K562 (cell line): ENCODE measurements around the gene SLC44A2. TPM values are rescaled to one million over a fixed set of nuclear protein-coding genes. Genes with fewer than 3 reads are reported as not detected.

ENCODE experiments used
- ATAC-seq: fragments of 200-7000 bp; cut with Tn5 transposase; 3 replicates; pipeline ENCODE4 v1.9.1; 2020; ENCODE audit warnings: moderate library complexity
- Bru-seq: library from RNA; stranded (reverse); fragments of 400-500 nt; gene quantifications from one replicate; lab custom pipeline; 2021; lab: Mats Ljungman, UMichigan
- BruChase-seq, 2 experiments: library from RNA; stranded (reverse); fragments of 400-500 nt; gene quantifications; one replicate each; lab custom pipeline; 2021; lab: Mats Ljungman, UMichigan
- BruUV-seq: library from RNA; stranded (reverse); fragments of 400-500 nt; replicated peaks from 2 replicates; lab custom pipeline; 2021; lab: Mats Ljungman, UMichigan
- CTCF ChIA-PET: fragments of 300-600 bp; formaldehyde crosslinking; extraction: SDS; loops from one replicate; lab custom pipeline; 2021; ENCODE audit warnings: low intra/inter-chr PET ratio; lab: Yijun Ruan, JAX
- POLR2A ChIA-PET: fragments of 300-600, 350-650 bp; sonication (Branson Sonifier 250); formaldehyde crosslinking; extraction: SDS; loops from one replicate; lab custom pipeline; 2021; ENCODE audit warnings: antibody characterized with exemption, inconsistent platforms; lab: Yijun Ruan, JAX
- DNase-seq, 4 experiments: peaks; one replicate each; pipeline versions ENCODE4 v3.0.0 to v3.0.0-alpha.2; 2011 to 2018; ENCODE audit warnings: low spot score in 3 of 4, mixed read lengths in 3 of 4; ENCODE audit errors: extremely low read depth in 1 of 4
- FAIRE-seq: peaks from 2 replicates; lab custom pipeline; 2011; peaks lifted over from hg19 to GRCh38; lab: Jason Lieb, UNC
- H2AFZ ChIP-seq: 2 replicates; pipeline ENCODE4 v1.6.0; 2011; ENCODE audit warnings: low read depth, low read length, control low read depth, inconsistent platforms
- H3K27ac ChIP-seq: fragments of 200-600 bp; 3 replicates; pipeline ENCODE4 v1.8.0; 2011; ENCODE audit warnings: low read depth, mild to moderate bottlenecking, control low read depth, inconsistent platforms, low read length, moderate library complexity, mixed read lengths; ENCODE audit errors: extremely low read depth
- H3K27me3 ChIP-seq, 2 experiments: fragments of 300-600 bp in 1 of 2; 2 replicates in 1 of 2; 3 replicates in 1 of 2; pipeline versions ENCODE4 v1.6.0 to v1.8.0; 2011; ENCODE audit warnings: inconsistent platforms in 2 of 2, low read length in 2 of 2, mild to moderate bottlenecking in 1 of 2, mixed read lengths in 1 of 2, moderate library complexity in 1 of 2; ENCODE audit not compliant: control insufficient read depth in 2 of 2, insufficient read depth in 2 of 2
- H3K36me3 ChIP-seq: fragments of 300-600 bp; 3 replicates; pipeline ENCODE4 v1.8.0; 2011; ENCODE audit warnings: mild to moderate bottlenecking, low read length, inconsistent platforms; ENCODE audit not compliant: control insufficient read depth, insufficient read depth
- H3K4me1 ChIP-seq, 2 experiments: fragments of 200-600 bp in 1 of 2; replicated peaks in 1 of 2; 2 replicates in 1 of 2; 3 replicates in 1 of 2; pipeline versions ENCODE4 v1.5.1 to v1.8.0; 2011; ENCODE audit warnings: inconsistent platforms in 2 of 2, low read length in 2 of 2, mild to moderate bottlenecking in 1 of 2, mixed read lengths in 1 of 2, moderate library complexity in 1 of 2; ENCODE audit not compliant: control insufficient read depth in 2 of 2, insufficient read depth in 2 of 2
- H3K4me2 ChIP-seq: 2 replicates; pipeline ENCODE4 v1.6.1; 2011; ENCODE audit warnings: low read length, control low read depth, inconsistent platforms, mixed read lengths; ENCODE audit not compliant: insufficient read depth
- H3K4me3 ChIP-seq: fragments of 200-600 bp; sonication (generic), shearing (Covaris generic); 2 replicates; pipeline ENCODE4 v1.5.1; 2016; ENCODE audit warnings: control low read depth, inconsistent platforms
- H3K79me2 ChIP-seq: fragments of 200-600 bp; 3 replicates; pipeline ENCODE4 v1.8.0; 2011; ENCODE audit warnings: low read length, inconsistent platforms; ENCODE audit not compliant: control insufficient read depth, insufficient read depth
- H3K9ac ChIP-seq, 2 experiments: 2 replicates each; pipeline versions ENCODE4 v1.6.0 to v1.6.1; 2011; ENCODE audit warnings: low read depth in 2 of 2, low read length in 2 of 2, control low read depth in 1 of 2, inconsistent platforms in 1 of 2, mild to moderate bottlenecking in 1 of 2, mixed read lengths in 1 of 2; ENCODE audit not compliant: insufficient read depth in 1 of 2
- H3K9me1 ChIP-seq: one replicate; pipeline ENCODE4 v1.6.0; 2011; ENCODE audit warnings: inconsistent platforms, mild to moderate bottlenecking, low read length, moderate library complexity; ENCODE audit not compliant: control insufficient read depth, insufficient read depth
- H3K9me3 ChIP-seq: replicated peaks from 2 replicates; pipeline ENCODE4 v1.5.1; 2011; ENCODE audit warnings: low read depth, low read length, inconsistent platforms; ENCODE audit not compliant: control insufficient read depth, insufficient read depth
- H4K20me1 ChIP-seq: replicated peaks from 2 replicates; pipeline ENCODE4 v1.6.1; 2011; ENCODE audit warnings: low read length, inconsistent platforms, mixed read lengths; ENCODE audit not compliant: control insufficient read depth, insufficient read depth
- ARNT ChIP-seq, 2 experiments: fragments of 450-650 bp; IDR thresholded peaks; 2 replicates each; pipeline ENCODE4 v1.6.1; 2016; ENCODE audit warnings: mild to moderate bottlenecking in 1 of 2
- KAT2B ChIP-seq: IDR thresholded peaks from one replicate; pipeline ENCODE4 v1.6.1; 2012; ENCODE audit warnings: low read depth, mild to moderate bottlenecking, control low read depth, inconsistent platforms, low read length, moderate library complexity
- KLF1 ChIP-seq: fragments of 450-650 bp; IDR thresholded peaks from 2 replicates; pipeline ENCODE4 v1.6.1; 2016; ENCODE audit warnings: missing genetic modification characterization, missing compliant biosample characterization
- KLF16 ChIP-seq: IDR thresholded peaks from 2 replicates; pipeline ENCODE4 v1.6.1; 2016; ENCODE audit warnings: antibody characterized with exemption
- ZNF121 ChIP-seq: sonication (generic); formaldehyde crosslinking; conservative IDR thresholded peaks from 2 replicates; pipeline ENCODE4 v1.8.0; 2022; ENCODE audit warnings: missing genetic modification reagents
- ZNF124 ChIP-seq: sonication (generic); formaldehyde crosslinking; IDR thresholded peaks from 2 replicates; pipeline ENCODE4 v1.8.1; 2022; ENCODE audit warnings: missing genetic modification reagents
- WGBS: fragments of 100-300 bp; shearing (Covaris generic); methylation state at CpG from one replicate; pipeline ENCODE4 v1.1.6; 2016; ENCODE audit warnings: low coverage, mixed read lengths; ENCODE audit not compliant: insufficient coverage; ENCODE audit errors: missing lambda C conversion rate; 5-methylcytosine and 5-hydroxymethylcytosine counted together
- in situ Hi-C: fragments of 300-500 bp; cut with MboI; formaldehyde crosslinking; loops from 4 replicates; pipeline ENCODE4 v1.15.0; 2018; ENCODE audit warnings: inconsistent platforms, mixed read lengths
- intact Hi-C: fragments of 100-400 bp; cut with micrococcal nuclease; formaldehyde crosslinking; loops from 2 replicates; pipeline ENCODE4 v1.14.2; 2022
- long read RNA-seq, 3 experiments: library from polyadenylated mRNA in 2 of 3; library from RNA in 1 of 3; unstranded in 2 of 3; stranded (forward) in 1 of 3; transcript quantifications; one replicate each; pipeline ENCODE4 v2.0.0, GENCODE V29; 2019 to 2022
- polyA minus RNA-seq, 3 experiments: library from RNA; depleted of rRNA, polyadenylated mRNA; stranded (reverse); fragments of >200 nt; gene quantifications; 2 replicates each; pipeline ENCODE4 v1.2.3, GENCODE V29; 2011
- polyA plus RNA-seq, 8 experiments: library from polyadenylated mRNA; depleted of rRNA in 4 of 8; stranded (reverse) in 5 of 8; unstranded in 3 of 8; fragments of >200 nt; fragmentation: Nextera tagmentation in 2 of 8; fragmentation: Illumina TruSeq in 1 of 8; extraction: Ambion mirVana in 2 of 8; extraction: Trizol in 1 of 8; gene quantifications; 2 replicates each; pipeline versions ENCODE4 v1.2.1 to v1.2.3, GENCODE V29; 2011 to 2014; ENCODE audit warnings: inconsistent platforms in 1 of 8, missing spikeins in 1 of 8
- total RNA-seq, 7 experiments: library from RNA; depleted of rRNA in 6 of 7; stranded (reverse); fragments of >200 nt in 6 of 7; fragmentation: Illumina TruSeq in 2 of 7; extraction: Trizol in 2 of 7; gene quantifications; 2 replicates each; pipeline versions ENCODE4 v1.2.1 to v1.2.3, GENCODE V29; 2011 to 2021; ENCODE audit warnings: low replicate concordance in 1 of 7
- TF ChIP-seq, protein P1 (sequence below): sonication (generic); formaldehyde crosslinking; IDR thresholded peaks from 2 replicates; pipeline ENCODE4 v1.8.1; 2023; ENCODE audit warnings: mild to moderate bottlenecking, missing genetic modification reagents
- TF ChIP-seq, protein P2 (sequence below): fragments of 450-650 bp; IDR thresholded peaks from 2 replicates; pipeline ENCODE4 v1.6.1; 2016; ENCODE audit warnings: borderline replicate concordance

The SLC44A2 gene
- 37.8 and 63.7 TPM in 2 replicates for total RNA-seq (2011; cell fraction: chromatin; rRNA removed; ENCODE audit: low replicate concordance)
- total RNA-seq (2011; cell fraction: nucleolus; rRNA removed), result 41.6 and 41.7 TPM in 2 replicates
- total RNA-seq (2011; cell fraction: nucleoplasm; rRNA removed), result 44.4 and 57.3 TPM in 2 replicates
- total RNA-seq (2014; rRNA removed) (6.8 and 14.4 TPM in 2 replicates), total RNA-seq (2014; rRNA removed; fragmentation: Illumina TruSeq; extraction: Trizol) (6.2 and 6.5 TPM in 2 replicates), total RNA-seq (2015; rRNA removed; fragmentation: Illumina TruSeq; extraction: Trizol) (8.0 and 8.1 TPM in 2 replicates), total RNA-seq (2021) (30.2 and 34.2 TPM in 2 replicates), polyA plus RNA-seq (2011; rRNA removed) (15.1 and 23.3 TPM in 2 replicates), polyA plus RNA-seq (2014; fragmentation: Illumina TruSeq; extraction: Trizol) (26.3 and 33.0 TPM in 2 replicates), polyA plus RNA-seq (2014; fragmentation: Nextera tagmentation; extraction: Ambion mirVana) (1 to 10 TPM; 1.1 to 2.3 TPM), polyA plus RNA-seq (2014; rRNA removed) (12.4 and 16.7 TPM in 2 replicates), polyA minus RNA-seq (2011; rRNA and poly(A)+ RNA removed) (18.5 and 22.8 TPM in 2 replicates), Bru-seq, nascent RNA (percentile 50 among the genes with signal in this experiment), BruChase-seq, experiment 1, labeled RNA remaining after a 2-hour chase (percentile 48 among the genes with signal in this experiment), BruChase-seq, experiment 2, labeled RNA remaining after a 6-hour chase (percentile 52 among the genes with signal in this experiment)
- polyA plus RNA-seq (2011; cell fraction: cytosol; rRNA removed), result 22.5 and 26.7 TPM in 2 replicates
- polyA plus RNA-seq (2011; cell fraction: nucleus; rRNA removed), result 44.7 and 54.4 TPM in 2 replicates
- polyA plus RNA-seq (2012), result 29.6 and 49.8 TPM in 2 replicates
- polyA minus RNA-seq (2011; cell fraction: cytosol; rRNA and poly(A)+ RNA removed), result 18.0 and 33.3 TPM in 2 replicates
- polyA minus RNA-seq (2011; cell fraction: nucleus; rRNA and poly(A)+ RNA removed), result 7.8 and 11.1 TPM in 2 replicates
- long read RNA-seq, experiment 1, transcript SLC44A2-202 (22 exons, 3,301 nt), result major isoform, 17 of 62 reads
- long read RNA-seq, experiment 1, partial matches to known transcripts, result 23 of 62 reads
- long read RNA-seq, experiment 1, other reads (novel, unspliced or antisense), result 18 of 62 reads
- long read RNA-seq, experiment 2, transcript SLC44A2-202 (22 exons, 3,301 nt), result major isoform, 20 of 45 reads
- long read RNA-seq, experiment 2, partial matches to known transcripts, result 11 of 45 reads
- long read RNA-seq, experiment 2, other reads (novel, unspliced or antisense), result 13 of 45 reads
- long read RNA-seq, experiment 3, transcript SLC44A2-202 (22 exons, 3,301 nt), result major isoform, 8 of 12 reads
- long read RNA-seq, experiment 3, partial matches to known transcripts, result 2 of 12 reads
- long read RNA-seq, experiment 3, other reads (novel, unspliced or antisense), result 2 of 12 reads

DNA sequence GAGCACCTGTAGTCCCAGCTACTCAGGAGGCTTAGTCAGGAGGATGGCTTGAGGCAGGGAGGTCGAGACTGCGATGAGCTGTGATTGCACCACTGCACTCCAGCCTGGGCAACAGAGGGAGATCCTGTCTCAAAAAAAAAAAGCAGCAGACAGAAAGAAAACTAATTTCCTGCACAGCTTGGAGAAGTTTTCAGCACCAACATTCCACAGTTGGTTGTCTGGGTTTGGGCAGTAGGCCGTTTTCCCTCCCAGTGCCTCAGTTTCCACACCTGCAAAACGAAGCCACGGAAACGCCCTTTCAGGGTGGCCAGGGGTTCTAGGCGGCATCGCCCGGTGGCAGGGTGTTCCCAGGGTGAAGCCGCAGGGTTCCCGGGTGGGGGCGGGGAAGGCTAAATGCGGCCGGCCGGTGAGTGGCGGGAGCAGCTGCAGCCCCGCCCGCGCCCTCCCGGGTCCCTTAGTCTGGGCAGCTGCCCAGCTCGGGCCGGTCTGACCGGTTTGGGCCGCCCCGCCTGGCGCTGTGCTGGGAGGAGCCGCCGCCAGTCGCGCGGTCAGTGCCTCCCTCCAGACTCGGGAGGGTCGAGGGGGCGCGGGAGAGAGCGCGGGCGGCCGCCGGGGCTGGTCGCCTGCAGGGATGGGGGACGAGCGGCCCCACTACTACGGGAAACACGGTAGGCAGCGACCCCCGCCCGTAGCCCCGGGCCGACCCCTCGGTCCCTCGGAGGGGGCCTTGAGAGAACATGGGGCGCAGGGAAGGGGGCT, at the start of gene SLC44A2:
SLC44A2 (plus strand) TSS at position 551 of the 759 bp plus-strand sequence; CDS start at position 632, 81 bp downstream.
- WGBS, result 42% methylated on average over 17 of the region's 53 CpGs
- TF ChIP-seq KAT2B (no peak), KLF16 (peak; percentile 30; the same call in 1 of the 2 replicates), ZNF124 (CRISPR knock-in tag) (no peak), KLF1 (tag) (no peak), ARNT (IDR thresholded peaks at IDR 0.05) (no peak), ZNF121 (CRISPR knock-in tag) (peak; percentile 53; the same call in 1 of the 2 replicates)
- TF ChIP-seq, protein P1, sequence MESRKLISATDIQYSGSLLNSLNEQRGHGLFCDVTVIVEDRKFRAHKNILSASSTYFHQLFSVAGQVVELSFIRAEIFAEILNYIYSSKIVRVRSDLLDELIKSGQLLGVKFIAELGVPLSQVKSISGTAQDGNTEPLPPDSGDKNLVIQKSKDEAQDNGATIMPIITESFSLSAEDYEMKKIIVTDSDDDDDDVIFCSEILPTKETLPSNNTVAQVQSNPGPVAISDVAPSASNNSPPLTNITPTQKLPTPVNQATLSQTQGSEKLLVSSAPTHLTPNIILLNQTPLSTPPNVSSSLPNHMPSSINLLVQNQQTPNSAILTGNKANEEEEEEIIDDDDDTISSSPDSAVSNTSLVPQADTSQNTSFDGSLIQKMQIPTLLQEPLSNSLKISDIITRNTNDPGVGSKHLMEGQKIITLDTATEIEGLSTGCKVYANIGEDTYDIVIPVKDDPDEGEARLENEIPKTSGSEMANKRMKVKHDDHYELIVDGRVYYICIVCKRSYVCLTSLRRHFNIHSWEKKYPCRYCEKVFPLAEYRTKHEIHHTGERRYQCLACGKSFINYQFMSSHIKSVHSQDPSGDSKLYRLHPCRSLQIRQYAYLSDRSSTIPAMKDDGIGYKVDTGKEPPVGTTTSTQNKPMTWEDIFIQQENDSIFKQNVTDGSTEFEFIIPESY (CRISPR knock-in tag), result peak; percentile 88
- TF ChIP-seq, protein P2, sequence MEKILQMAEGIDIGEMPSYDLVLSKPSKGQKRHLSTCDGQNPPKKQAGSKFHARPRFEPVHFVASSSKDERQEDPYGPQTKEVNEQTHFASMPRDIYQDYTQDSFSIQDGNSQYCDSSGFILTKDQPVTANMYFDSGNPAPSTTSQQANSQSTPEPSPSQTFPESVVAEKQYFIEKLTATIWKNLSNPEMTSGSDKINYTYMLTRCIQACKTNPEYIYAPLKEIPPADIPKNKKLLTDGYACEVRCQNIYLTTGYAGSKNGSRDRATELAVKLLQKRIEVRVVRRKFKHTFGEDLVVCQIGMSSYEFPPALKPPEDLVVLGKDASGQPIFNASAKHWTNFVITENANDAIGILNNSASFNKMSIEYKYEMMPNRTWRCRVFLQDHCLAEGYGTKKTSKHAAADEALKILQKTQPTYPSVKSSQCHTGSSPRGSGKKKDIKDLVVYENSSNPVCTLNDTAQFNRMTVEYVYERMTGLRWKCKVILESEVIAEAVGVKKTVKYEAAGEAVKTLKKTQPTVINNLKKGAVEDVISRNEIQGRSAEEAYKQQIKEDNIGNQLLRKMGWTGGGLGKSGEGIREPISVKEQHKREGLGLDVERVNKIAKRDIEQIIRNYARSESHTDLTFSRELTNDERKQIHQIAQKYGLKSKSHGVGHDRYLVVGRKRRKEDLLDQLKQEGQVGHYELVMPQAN, result no peak

More for the DNA sequence above, at the start of gene SLC44A2:
- H3K36me3 ChIP-seq, result peaks cover 8% of the 10 kb centered on the region; the same call in 2 of the 3 replicates
- ChIA-PET CTCF (no interaction called here), POLR2A (interaction anchor here (0.6 to 0.7 kb wide), 2 partner anchors 31 to 595 kb away, joined by 3 read pairs; no protein-coding TSS in a partner anchor)
- in situ Hi-C loops (no loop called here), intact Hi-C loops (no loop called here)
- FAIRE-seq (no peak), DNase-seq (peak in 3 of 4 experiments; percentile 21 to 64 (median 63)), ATAC-seq (peak; percentile 55)
- no peaks in the 10 kb centered on the region for H4K20me1 ChIP-seq
- BruUV-seq, result no TSS peak
- H3K4me1 ChIP-seq, result peaks cover 6 to 16% of the 10 kb centered on the region in 2 experiments; a peak in 4 of 5 replicates
- H3K4me3 ChIP-seq, result no peak within 1 kb of the TSS
- no peak within 1 kb of the TSS for H3K27ac ChIP-seq
- no peak within 1 kb of the TSS for H3K9ac ChIP-seq
- no peaks in the 10 kb centered on the region for H3K9me3 ChIP-seq
- no peaks in the 10 kb centered on the region for H3K79me2 ChIP-seq
- no peak within 1 kb of the TSS for H3K4me2 ChIP-seq
- H3K9me1 ChIP-seq, result peaks cover 3% of the 10 kb centered on the region
- H3K27me3 ChIP-seq, result no peaks in the 10 kb centered on the region
- no peak within 1 kb of the TSS for H2AFZ ChIP-seq
